ENCODE results near the gene CHD1L. TPM values are rescaled to one million over a fixed set of nuclear protein-coding genes. Genes with fewer than 3 reads are reported as not detected.
A peak's percentile ranks its signal among the peaks of the same experiment; 100 is the strongest.

CHD1L gene
- total and polyA plus RNA-seq, 2 of the 13 experiments (the other 11 are each of a cell fraction or from before 2014, with no cell fraction given): 74.3 to 111 TPM

- TF ChIP-seq HNF1A (IDR thresholded peaks at IDR 0.05; ENCODE audit: low read depth) (no peak), HNF1A (CRISPR knock-in tag; IDR thresholded peaks at IDR 0.05; ENCODE audit: borderline replicate concordance) (no peak), CREB1 (IDR thresholded peaks at IDR 0.05) (0 out of 2 replicates have a peak, but pooled peaks have one; percentile 3), CREB1 (CRISPR knock-in tag; IDR thresholded peaks at IDR 0.05) (no peak), POLR2G (IDR thresholded peaks at IDR 0.05; ENCODE audit: low read depth, low read length) (no peak), ZFP1 (CRISPR knock-in tag; IDR thresholded peaks at IDR 0.05) (no peak), MED1 (CRISPR knock-in tag; IDR thresholded peaks at IDR 0.05) (no peak), SMC3 (IDR thresholded peaks at IDR 0.05; ENCODE audit: low read length) (peak; percentile 37; the same call in 1 of the 2 replicates), ZNF775 (CRISPR knock-in tag; IDR thresholded peaks at IDR 0.05; ENCODE audit: borderline replicate concordance) (no peak), CENPBD1 (CRISPR knock-in tag; IDR thresholded peaks at IDR 0.05; ENCODE audit: borderline replicate concordance, low read depth) (no peak), STAG1 (CRISPR knock-in tag; IDR thresholded peaks at IDR 0.05) (peak; percentile 49), ZEB1 (IDR thresholded peaks at IDR 0.05; ENCODE audit: insufficient replicate concordance, low read depth) (no peak)
- TF ChIP-seq, protein P1, sequence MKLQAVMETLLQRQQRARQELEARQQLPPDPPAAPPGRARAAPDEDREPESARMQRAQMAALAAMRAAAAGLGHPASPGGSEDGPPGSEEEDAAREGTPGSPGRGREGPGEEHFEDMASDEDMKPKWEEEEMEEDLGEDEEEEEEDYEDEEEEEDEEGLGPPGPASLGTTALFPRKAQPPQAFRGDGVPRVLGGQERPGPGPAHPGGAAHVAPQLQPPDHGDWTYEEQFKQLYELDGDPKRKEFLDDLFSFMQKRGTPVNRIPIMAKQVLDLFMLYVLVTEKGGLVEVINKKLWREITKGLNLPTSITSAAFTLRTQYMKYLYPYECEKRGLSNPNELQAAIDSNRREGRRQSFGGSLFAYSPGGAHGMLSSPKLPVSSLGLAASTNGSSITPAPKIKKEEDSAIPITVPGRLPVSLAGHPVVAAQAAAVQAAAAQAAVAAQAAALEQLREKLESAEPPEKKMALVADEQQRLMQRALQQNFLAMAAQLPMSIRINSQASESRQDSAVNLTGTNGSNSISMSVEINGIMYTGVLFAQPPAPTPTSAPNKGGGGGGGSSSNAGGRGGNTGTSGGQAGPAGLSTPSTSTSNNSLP (IDR thresholded peaks at IDR 0.05; ENCODE audit: low read depth, low read length): peak; percentile 24; the same call in 1 of the 2 replicates
- TF ChIP-seq, protein P2, sequence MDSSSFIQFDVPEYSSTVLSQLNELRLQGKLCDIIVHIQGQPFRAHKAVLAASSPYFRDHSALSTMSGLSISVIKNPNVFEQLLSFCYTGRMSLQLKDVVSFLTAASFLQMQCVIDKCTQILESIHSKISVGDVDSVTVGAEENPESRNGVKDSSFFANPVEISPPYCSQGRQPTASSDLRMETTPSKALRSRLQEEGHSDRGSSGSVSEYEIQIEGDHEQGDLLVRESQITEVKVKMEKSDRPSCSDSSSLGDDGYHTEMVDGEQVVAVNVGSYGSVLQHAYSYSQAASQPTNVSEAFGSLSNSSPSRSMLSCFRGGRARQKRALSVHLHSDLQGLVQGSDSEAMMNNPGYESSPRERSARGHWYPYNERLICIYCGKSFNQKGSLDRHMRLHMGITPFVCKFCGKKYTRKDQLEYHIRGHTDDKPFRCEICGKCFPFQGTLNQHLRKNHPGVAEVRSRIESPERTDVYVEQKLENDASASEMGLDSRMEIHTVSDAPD (CRISPR knock-in tag; IDR thresholded peaks at IDR 0.05): no peak
Observed at GRCh38 chr1:147273409-147274336, 31.2 kb downstream of the CHD1L start (continued).
